Measurements from ENCODE around the gene PAPPA. TPM values are rescaled to one million over a fixed set of nuclear protein-coding genes. Genes with fewer than 3 reads are reported as not detected.

PAPPA gene
- total RNA-seq, 2 experiments from 2014 or later = not detected

DNA sequence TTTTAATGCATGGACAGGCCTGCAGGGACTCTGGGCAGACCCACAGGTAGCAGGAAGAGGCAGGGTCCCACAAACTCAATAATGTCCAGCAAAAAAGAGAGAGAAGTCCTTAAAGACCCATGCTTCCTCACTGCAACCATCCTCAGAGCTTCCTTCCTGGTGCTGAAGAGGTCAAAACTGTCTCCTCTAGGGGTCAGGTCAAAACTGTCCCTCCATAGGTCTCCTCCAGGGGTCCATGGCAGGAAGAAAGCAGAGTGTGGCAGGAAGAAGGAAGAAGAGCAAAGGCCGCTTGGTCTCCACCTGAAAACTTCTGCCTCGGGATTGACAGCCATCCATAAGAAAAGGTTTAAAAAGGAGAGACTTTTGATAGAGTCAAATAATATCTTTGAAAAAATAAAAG is 271.7 kb downstream of the PAPPA start:
- POLR2A ChIA-PET = no interaction called here
- CTCF ChIA-PET = no interaction called here
- H3K9me3 Mint-ChIP-seq (ENCODE audit: low read depth) = no peaks in the 10 kb centered on the region
- H3K27ac Mint-ChIP-seq = no peak overlapping the region
- ATAC-seq = no peak
- no peak for DNase-seq
- H3K36me3 Mint-ChIP-seq (ENCODE audit: low read depth) = peaks cover 3% of the 10 kb centered on the region
- intact Hi-C loops (cut with DNase I, micrococcal nuclease) = loop anchor here in 1 of 2 experiments (5.0 kb wide), 1 partner anchor 48 kb away; no protein-coding TSS in a partner anchor
- H3K4me1 Mint-ChIP-seq = no peaks in the 10 kb centered on the region
- H3K4me3 Mint-ChIP-seq = no peak overlapping the region
- no peaks in the 10 kb centered on the region for H3K27me3 Mint-ChIP-seq

DNA sequence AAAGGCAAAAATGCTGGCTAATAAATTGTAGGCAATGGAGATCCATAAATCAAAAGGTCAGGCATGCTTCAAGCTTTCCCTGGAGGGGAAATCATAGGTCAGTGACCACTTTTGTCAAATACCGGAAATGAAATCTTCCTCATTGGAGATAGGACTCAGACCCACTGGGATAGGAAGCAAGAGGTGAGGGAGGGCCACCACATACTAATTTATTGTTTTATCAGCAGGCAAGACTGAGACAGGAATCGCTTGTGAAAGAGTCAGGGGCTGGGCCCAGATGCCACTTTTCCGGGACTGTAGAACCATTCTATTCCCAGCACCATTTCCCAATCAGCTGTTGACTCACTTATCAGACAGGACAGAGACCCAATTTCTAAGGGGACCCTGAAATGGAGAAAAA is 277.3 kb downstream of the PAPPA start:
- Mint-ChIP-seq H3K4me3 (no peak overlapping the region), H3K27me3 (no peaks in the 10 kb centered on the region), H3K27ac (no peak overlapping the region), H3K36me3 (ENCODE audit: low read depth) (peaks cover under 1% of the 10 kb centered on the region), H3K4me1 (no peaks in the 10 kb centered on the region), H3K9me3 (ENCODE audit: low read depth) (no peaks in the 10 kb centered on the region)
- intact Hi-C loops (cut with DNase I, micrococcal nuclease) = no loop called here
- DNase-seq = no peak
- ChIA-PET CTCF (no interaction called here), POLR2A (no interaction called here)
- no peak for ATAC-seq

DNA sequence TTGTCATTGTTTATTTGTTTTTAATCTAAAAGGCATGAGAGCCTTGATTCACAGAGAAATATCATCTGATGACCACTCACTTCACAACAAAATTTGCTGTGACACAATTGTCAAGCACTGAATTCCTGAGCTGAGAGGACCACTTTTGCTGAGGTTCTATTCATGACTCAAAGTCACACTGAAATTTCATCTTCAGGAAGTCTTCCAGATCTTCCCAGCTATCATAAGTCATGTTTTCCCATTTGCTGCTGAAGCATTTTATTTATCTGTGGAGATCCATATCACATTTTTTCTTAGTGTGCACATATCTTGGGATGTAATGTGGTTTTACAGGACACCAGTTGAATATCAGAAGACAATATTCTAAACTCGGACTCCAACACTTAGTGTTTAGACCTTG is 278.5 kb downstream of the PAPPA start:
- DNase-seq = no peak
- Mint-ChIP-seq H3K4me3 (no peak overlapping the region), H3K27me3 (no peaks in the 10 kb centered on the region), H3K36me3 (ENCODE audit: low read depth) (peaks cover 3% of the 10 kb centered on the region), H3K27ac (no peak overlapping the region), H3K4me1 (no peaks in the 10 kb centered on the region), H3K9me3 (ENCODE audit: low read depth) (no peaks in the 10 kb centered on the region)
- ChIA-PET POLR2A (no interaction called here), CTCF (no interaction called here)
- no peak for ATAC-seq
- intact Hi-C loops (cut with DNase I, micrococcal nuclease) = no loop called here

DNA sequence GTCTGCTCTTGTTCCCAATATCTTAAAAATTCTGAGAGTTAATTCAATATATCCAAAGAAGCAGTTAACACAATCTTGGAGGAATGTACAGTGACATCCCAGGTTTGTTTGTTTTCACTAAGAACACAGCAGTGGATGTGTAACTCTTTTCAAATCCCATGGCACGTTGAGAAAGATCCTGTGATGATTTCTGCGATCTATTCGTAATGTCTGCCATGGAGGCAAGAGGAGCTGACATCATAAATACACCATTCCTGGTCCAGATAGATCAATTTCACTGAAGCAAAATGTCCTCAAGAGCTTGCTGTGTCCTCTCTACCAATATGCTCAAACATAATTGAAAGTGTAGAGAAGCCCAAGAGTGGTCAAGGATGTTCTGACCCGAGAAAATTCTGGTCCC is 280.7 kb downstream of the PAPPA start:
- ATAC-seq = no peak
- intact Hi-C loops (cut with DNase I, micrococcal nuclease) = no loop called here
- Mint-ChIP-seq H3K4me3 (no peak overlapping the region), H3K36me3 (ENCODE audit: low read depth) (peaks cover 14% of the 10 kb centered on the region), H3K27me3 (no peaks in the 10 kb centered on the region), H3K4me1 (no peaks in the 10 kb centered on the region), H3K27ac (no peak overlapping the region), H3K9me3 (ENCODE audit: low read depth) (peaks cover 3% of the 10 kb centered on the region)
- ChIA-PET CTCF (no interaction called here), POLR2A (no interaction called here)
- no peak for DNase-seq

DNA sequence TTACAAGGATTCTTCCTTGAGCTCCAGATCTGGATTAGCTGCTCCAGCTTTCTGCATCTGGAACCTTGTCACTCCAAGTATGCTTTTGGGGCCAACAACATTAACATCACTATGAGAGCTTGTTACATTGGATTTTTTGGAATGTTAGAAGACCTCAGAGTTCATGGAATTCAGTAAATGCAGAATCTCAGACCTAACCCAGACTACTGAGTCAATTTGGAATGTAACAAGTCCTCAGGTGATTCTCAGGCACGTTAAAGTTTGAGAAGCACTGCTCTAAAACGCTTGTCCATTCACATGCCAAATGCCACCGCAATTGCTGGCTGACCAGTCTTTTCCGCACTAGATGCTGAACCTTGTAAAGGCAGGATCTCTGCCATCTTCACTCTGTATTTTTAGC is 282.1 kb downstream of the PAPPA start:
- peaks cover 21% of the 10 kb centered on the region for H3K36me3 Mint-ChIP-seq (ENCODE audit: low read depth)
- ATAC-seq (no peak), DNase-seq (no peak)
- H3K9me3 Mint-ChIP-seq (ENCODE audit: low read depth) = peaks cover 3% of the 10 kb centered on the region
- POLR2A ChIA-PET = no interaction called here
- CTCF ChIA-PET = no interaction called here
- intact Hi-C loops (cut with DNase I, micrococcal nuclease) = no loop called here
- H3K4me1 Mint-ChIP-seq = no peaks in the 10 kb centered on the region
- H3K4me3 Mint-ChIP-seq = no peak overlapping the region
- H3K27ac Mint-ChIP-seq = no peak overlapping the region
- H3K27me3 Mint-ChIP-seq = no peaks in the 10 kb centered on the region

DNA sequence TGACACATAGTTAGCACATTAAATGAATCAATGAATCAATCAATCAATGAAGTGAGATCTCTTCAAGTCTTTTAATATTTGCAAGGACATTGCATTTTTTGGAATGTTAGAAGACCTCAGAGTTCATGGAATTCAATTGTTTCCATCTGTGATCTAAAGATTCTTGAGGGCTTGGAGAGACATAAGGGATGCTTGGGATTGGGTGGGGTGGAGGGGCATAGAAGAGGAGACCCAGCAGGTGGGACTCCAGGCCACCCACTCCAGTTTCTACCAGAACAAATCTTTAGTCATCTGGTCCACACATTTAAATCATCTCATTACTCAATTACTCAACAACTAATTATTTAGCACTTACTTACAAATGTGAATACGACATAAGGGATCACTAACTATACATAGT is 282.5 kb downstream of the PAPPA start:
- DNase-seq (no peak), ATAC-seq (no peak)
- intact Hi-C loops (cut with DNase I, micrococcal nuclease) = no loop called here
- no peaks in the 10 kb centered on the region for H3K27me3 Mint-ChIP-seq
- no peaks in the 10 kb centered on the region for H3K4me1 Mint-ChIP-seq
- no peak overlapping the region for H3K4me3 Mint-ChIP-seq
- H3K27ac Mint-ChIP-seq = no peak overlapping the region
- POLR2A ChIA-PET = no interaction called here
- CTCF ChIA-PET = no interaction called here
- peaks cover 3% of the 10 kb centered on the region for H3K9me3 Mint-ChIP-seq (ENCODE audit: low read depth)
- peaks cover 22% of the 10 kb centered on the region for H3K36me3 Mint-ChIP-seq (ENCODE audit: low read depth)

DNA sequence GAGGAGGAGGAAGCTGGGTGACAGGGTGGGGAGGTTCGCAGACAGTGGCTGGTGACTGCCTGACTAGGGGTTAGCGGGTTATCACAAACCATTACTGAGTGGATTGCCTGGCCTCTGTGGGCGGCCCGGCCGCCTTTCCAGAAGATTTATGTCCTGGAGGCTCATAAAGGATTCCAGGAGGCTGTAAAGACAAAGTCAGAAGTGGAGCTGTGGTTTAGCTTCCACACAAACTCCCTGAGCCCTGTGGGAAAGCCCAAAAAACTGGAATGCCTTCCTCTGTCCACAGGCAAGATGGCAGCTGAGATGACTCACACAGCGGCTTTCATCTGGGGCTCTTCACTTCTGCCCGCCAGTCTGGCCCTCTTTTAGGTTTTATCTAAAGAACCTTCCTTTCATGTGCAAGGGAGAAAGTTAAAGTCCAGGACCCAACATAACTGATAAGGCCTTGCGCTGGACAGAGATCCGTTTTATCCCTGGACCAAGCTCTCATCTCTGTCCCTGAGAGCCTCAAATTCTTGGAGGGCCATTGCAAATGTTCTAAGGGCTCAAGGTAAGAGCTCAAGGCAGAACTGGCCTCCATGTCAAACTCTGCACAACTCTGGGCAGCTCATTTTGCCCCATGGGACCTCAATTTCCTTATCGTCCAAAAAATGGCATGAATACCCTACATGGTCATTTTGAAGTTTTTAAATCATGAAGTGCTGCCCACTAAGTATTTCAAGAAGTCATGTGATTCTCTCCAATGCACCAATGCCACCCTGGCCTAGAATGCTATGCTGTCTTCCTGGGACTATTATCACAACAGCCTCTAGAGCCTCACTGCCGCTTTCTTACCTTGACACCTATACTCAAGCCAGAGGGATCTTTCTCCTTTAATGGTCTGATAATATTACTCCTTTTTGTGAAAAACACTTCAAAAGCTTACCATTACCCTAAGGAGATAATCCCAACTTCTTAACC is 284.1 kb downstream of the PAPPA start:
- Mint-ChIP-seq H3K4me1 (no peaks in the 10 kb centered on the region), H3K4me3 (no peak overlapping the region), H3K36me3 (ENCODE audit: low read depth) (peaks cover 29% of the 10 kb centered on the region), H3K27ac (no peak overlapping the region), H3K27me3 (no peaks in the 10 kb centered on the region), H3K9me3 (ENCODE audit: low read depth) (peaks cover 3% of the 10 kb centered on the region)
- CTCF ChIA-PET = no interaction called here
- DNase-seq (no peak), ATAC-seq (no peak)
- intact Hi-C loops (cut with DNase I, micrococcal nuclease) = no loop called here
- POLR2A ChIA-PET = no interaction called here

DNA sequence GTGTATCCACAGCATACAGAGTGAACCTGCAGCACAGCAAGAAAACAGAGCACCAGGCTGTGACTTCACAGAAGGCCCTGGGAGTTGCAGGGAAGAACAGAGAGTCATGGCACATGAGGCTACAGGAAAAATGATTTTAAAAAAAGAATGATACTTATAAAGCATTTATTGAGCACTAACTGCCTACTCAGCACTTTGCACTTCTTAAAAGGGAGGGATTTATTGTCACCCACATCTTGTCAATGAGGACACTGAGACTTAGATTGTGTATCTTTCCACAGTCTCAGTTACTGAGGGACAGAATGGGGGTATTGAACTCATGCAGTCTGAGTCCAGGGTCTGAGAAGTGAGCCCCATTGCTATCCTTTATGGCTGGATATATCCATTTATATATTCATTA is 288.9 kb downstream of the PAPPA start:
- Mint-ChIP-seq H3K4me3 (no peak overlapping the region), H3K27ac (no peak overlapping the region)
- POLR2A ChIA-PET = no interaction called here

DNA sequence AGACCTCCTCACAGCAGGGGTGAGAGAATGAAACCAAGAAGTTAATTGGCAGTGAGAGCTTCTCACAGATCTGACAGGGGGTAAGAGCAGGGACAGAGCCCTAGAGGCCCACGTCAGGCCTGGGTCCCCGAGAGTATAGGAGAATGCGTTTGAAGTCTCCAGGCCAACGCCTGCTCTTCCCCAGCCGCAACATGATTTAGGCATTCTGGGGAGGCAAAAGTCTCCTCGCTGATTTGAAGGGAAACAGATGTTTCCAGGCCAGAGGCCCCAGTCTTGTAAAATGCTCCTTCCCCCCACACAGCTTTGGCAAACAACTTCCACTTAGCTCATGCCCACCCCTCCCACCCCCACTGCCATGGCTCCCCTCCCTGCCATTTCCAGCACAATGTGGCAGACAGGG is 294.3 kb downstream of the PAPPA start:
- CTCF ChIA-PET = no interaction called here
- H3K4me1 Mint-ChIP-seq = no peaks in the 10 kb centered on the region
- no peak overlapping the region for H3K4me3 Mint-ChIP-seq
- intact Hi-C loops (cut with DNase I, micrococcal nuclease) = no loop called here
- H3K36me3 Mint-ChIP-seq (ENCODE audit: low read depth) = no peaks in the 10 kb centered on the region
- POLR2A ChIA-PET = no interaction called here
- ATAC-seq = no peak
- no peaks in the 10 kb centered on the region for H3K27me3 Mint-ChIP-seq
- no peak for DNase-seq
- H3K9me3 Mint-ChIP-seq (ENCODE audit: low read depth) = no peaks in the 10 kb centered on the region
- no peak overlapping the region for H3K27ac Mint-ChIP-seq

More for the DNA sequence above, 288.9 kb downstream of the PAPPA start:
- DNase-seq (no peak), ATAC-seq (no peak)
- peaks cover 27% of the 10 kb centered on the region for H3K36me3 Mint-ChIP-seq (ENCODE audit: low read depth)
- peaks cover 3% of the 10 kb centered on the region for H3K9me3 Mint-ChIP-seq (ENCODE audit: low read depth)
- no peaks in the 10 kb centered on the region for H3K4me1 Mint-ChIP-seq
- CTCF ChIA-PET = no interaction called here
- H3K27me3 Mint-ChIP-seq = no peaks in the 10 kb centered on the region
- intact Hi-C loops (cut with DNase I, micrococcal nuclease) = no loop called here

DNA sequence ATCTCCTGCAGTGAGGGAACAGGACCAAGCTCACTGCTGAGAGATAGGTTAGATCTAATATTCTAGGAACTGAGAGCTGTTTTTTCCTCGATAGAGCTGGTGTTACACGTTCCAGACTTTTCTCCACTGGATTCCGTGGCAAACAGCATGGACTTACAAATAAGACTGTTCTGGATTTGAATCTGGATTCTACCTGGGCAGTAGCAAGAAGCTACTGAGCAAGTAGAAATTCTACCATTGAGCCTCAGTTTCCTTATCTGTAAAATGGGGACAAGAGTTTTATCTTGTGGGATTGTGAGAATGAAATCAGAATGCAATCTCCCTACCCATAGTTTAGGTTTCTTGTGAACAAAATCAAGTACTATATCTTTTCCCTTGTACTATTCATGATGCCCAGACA is 294.8 kb downstream of the PAPPA start:
- no peak for DNase-seq
- ChIA-PET POLR2A (no interaction called here), CTCF (interaction anchor here (0.5 kb wide), 1 partner anchor 1717 kb away, joined by 3 read pairs; no protein-coding TSS in a partner anchor)
- H3K4me1 Mint-ChIP-seq = no peaks in the 10 kb centered on the region
- no peaks in the 10 kb centered on the region for H3K36me3 Mint-ChIP-seq (ENCODE audit: low read depth)
- H3K27ac Mint-ChIP-seq = no peak overlapping the region
- intact Hi-C loops (cut with DNase I, micrococcal nuclease) = no loop called here
- ATAC-seq = no peak
- H3K27me3 Mint-ChIP-seq = no peaks in the 10 kb centered on the region
- no peak overlapping the region for H3K4me3 Mint-ChIP-seq
- no peaks in the 10 kb centered on the region for H3K9me3 Mint-ChIP-seq (ENCODE audit: low read depth)

DNA sequence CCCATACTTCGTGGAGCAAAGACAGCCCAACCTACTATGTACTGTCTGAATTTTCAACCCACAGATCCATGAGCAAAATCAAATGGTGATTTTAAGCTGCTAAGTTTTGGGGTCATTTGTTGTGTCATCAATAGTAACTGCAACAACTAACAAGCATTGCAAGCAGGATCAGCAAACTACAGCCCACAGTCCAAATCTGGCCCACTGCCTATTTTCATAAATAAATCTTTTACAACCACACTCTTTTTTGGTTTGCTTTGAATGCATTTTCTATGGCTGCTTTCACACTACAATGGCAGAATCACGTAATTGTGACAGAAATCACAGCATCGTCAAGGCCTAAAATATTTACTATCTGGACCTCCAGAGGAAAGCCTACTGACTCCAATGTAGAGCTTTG is 296.4 kb downstream of the PAPPA start:
- no peaks in the 10 kb centered on the region for H3K4me1 Mint-ChIP-seq
- ChIA-PET POLR2A (no interaction called here), CTCF (no interaction called here)
- no peaks in the 10 kb centered on the region for H3K27me3 Mint-ChIP-seq
- H3K36me3 Mint-ChIP-seq (ENCODE audit: low read depth) = no peaks in the 10 kb centered on the region
- no peak overlapping the region for H3K4me3 Mint-ChIP-seq
- DNase-seq (no peak), ATAC-seq (no peak)
- intact Hi-C loops (cut with DNase I, micrococcal nuclease) = no loop called here
- H3K9me3 Mint-ChIP-seq (ENCODE audit: low read depth) = peaks cover 3% of the 10 kb centered on the region
- no peak overlapping the region for H3K27ac Mint-ChIP-seq

DNA sequence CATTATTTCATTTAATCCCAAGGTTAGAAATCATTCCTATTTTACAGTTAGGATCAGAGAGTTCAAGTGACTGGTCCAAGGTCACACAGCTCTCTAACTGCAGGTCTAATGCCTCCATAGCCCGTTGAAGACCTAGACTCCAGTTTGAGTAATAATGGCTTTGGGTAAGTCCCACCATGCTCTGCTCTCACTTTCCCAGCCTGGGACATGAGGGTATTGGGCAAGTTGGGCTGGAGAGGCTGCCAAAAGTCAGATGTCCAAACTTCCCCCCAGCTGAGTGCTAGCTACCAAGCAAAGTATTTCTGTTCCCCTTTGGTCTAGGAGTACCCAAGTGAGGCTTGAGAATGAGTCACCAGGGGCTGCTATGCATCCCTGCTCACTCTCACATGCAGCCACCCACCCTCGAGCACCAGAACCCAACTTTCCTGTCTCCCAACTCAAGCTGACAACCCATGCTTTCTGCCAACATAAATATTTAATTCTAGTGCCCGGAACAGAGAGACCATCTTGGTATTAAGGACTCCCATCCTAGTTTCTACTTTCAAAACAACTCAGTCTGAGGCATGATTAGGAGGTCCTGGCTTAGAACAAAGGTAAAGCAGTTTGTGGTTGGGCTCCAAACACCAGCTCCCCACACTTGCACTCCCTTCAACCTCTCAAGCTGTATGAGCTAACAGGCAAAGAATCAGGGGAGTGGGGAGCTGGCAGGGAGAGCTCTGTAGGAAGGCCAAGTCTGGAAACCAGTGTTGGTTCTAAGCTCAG is 297.0 kb downstream of the PAPPA start:
- Mint-ChIP-seq H3K4me3 (no peak overlapping the region), H3K27ac (no peak overlapping the region), H3K36me3 (ENCODE audit: low read depth) (no peaks in the 10 kb centered on the region), H3K4me1 (no peaks in the 10 kb centered on the region), H3K27me3 (no peaks in the 10 kb centered on the region), H3K9me3 (ENCODE audit: low read depth) (peaks cover 3% of the 10 kb centered on the region)
- CTCF ChIA-PET = no interaction called here
- ATAC-seq (no peak), DNase-seq (no peak)
- POLR2A ChIA-PET = no interaction called here
- intact Hi-C loops (cut with DNase I, micrococcal nuclease) = no loop called here
